ENCODE results near the gene C10orf95. TPM values are rescaled to one million over a fixed set of nuclear protein-coding genes. Genes with fewer than 3 reads are reported as not detected.

Gene C10orf95
- total and polyA plus RNA-seq, 2 of the 13 experiments (the other 11 are each of a cell fraction or from before 2014, with no cell fraction given) = 0.05 to 0.07 TPM

DNA sequence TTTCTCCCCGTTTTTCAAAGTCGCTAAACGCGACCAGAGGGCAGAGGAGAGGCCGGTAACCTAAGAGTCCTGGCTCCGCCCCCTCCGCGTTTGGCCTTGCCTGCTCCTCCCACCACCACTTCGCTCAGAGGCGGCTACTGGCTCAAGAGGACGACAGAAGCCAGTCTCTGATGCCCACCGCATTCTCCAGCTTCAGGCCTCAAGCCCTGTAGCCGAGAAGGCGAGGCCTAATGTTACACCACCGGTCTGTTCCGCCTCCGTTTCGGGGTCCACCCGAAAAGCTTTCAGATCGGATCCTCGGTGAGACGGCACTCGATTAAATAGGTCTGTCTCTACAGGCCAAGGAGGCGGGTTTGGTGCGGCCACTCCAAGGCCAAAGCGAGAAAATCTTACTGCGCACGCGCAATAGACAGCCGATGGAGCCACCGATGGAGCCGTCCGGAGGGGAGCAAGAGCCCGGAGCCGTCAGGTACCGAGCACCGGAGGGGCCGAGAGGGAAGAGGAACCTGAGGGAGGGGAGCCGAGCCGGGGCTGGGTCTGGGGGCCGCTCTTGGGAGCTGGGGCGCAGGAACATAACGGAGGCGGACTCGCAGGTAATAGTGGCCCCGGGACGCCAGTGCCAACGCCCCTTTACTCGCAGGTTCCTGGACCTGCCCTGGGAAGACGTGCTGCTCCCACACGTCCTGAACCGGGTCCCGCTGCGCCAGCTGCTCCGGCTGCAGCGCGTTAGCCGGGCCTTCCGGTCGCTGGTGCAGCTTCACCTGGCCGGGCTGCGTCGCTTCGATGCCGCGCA, 30.4 kb downstream of the C10orf95 start, which contains the start of gene FBXL15 (continued):
- TF ChIP-seq, protein P1, sequence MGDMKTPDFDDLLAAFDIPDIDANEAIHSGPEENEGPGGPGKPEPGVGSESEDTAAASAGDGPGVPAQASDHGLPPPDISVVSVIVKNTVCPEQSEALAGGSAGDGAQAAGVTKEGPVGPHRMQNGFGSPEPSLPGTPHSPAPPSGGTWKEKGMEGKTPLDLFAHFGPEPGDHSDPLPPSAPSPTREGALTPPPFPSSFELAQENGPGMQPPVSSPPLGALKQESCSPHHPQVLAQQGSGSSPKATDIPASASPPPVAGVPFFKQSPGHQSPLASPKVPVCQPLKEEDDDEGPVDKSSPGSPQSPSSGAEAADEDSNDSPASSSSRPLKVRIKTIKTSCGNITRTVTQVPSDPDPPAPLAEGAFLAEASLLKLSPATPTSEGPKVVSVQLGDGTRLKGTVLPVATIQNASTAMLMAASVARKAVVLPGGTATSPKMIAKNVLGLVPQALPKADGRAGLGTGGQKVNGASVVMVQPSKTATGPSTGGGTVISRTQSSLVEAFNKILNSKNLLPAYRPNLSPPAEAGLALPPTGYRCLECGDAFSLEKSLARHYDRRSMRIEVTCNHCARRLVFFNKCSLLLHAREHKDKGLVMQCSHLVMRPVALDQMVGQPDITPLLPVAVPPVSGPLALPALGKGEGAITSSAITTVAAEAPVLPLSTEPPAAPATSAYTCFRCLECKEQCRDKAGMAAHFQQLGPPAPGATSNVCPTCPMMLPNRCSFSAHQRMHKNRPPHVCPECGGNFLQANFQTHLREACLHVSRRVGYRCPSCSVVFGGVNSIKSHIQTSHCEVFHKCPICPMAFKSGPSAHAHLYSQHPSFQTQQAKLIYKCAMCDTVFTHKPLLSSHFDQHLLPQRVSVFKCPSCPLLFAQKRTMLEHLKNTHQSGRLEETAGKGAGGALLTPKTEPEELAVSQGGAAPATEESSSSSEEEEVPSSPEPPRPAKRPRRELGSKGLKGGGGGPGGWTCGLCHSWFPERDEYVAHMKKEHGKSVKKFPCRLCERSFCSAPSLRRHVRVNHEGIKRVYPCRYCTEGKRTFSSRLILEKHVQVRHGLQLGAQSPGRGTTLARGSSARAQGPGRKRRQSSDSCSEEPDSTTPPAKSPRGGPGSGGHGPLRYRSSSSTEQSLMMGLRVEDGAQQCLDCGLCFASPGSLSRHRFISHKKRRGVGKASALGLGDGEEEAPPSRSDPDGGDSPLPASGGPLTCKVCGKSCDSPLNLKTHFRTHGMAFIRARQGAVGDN (CRISPR knock-in tag; IDR thresholded peaks at IDR 0.05) = peak; percentile 72
- peak; percentile 79 for TF ChIP-seq ELF1 (CRISPR knock-in tag; IDR thresholded peaks at IDR 0.05)
- TF ChIP-seq ZNF782 (CRISPR knock-in tag; IDR thresholded peaks at IDR 0.05; ENCODE audit: borderline replicate concordance) = no peak
- TF ChIP-seq ZNF609 (CRISPR knock-in tag; IDR thresholded peaks at IDR 0.05; ENCODE audit: borderline replicate concordance) = no peak; the same call in none of the 2 replicates
- TF ChIP-seq HBP1 (CRISPR knock-in tag; IDR thresholded peaks at IDR 0.05; ENCODE audit: low read depth) = peak; percentile 42; the same call in 1 of the 2 replicates
- TF ChIP-seq ZFP37 (CRISPR knock-in tag; IDR thresholded peaks at IDR 0.05; ENCODE audit: borderline replicate concordance) = peak; percentile 69; the same call in 1 of the 2 replicates
- TF ChIP-seq, protein P2, sequence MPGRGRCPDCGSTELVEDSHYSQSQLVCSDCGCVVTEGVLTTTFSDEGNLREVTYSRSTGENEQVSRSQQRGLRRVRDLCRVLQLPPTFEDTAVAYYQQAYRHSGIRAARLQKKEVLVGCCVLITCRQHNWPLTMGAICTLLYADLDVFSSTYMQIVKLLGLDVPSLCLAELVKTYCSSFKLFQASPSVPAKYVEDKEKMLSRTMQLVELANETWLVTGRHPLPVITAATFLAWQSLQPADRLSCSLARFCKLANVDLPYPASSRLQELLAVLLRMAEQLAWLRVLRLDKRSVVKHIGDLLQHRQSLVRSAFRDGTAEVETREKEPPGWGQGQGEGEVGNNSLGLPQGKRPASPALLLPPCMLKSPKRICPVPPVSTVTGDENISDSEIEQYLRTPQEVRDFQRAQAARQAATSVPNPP (CRISPR knock-in tag; IDR thresholded peaks at IDR 0.05) = no peak
- peak; percentile 95; the same call in 1 of the 2 replicates for TF ChIP-seq KDM3A (CRISPR knock-in tag; IDR thresholded peaks at IDR 0.05; ENCODE audit: low read depth)
- TF ChIP-seq CEBPB (IDR thresholded peaks at IDR 0.05; ENCODE audit: borderline replicate concordance, low read depth, low read length) = no peak
- no peak for TF ChIP-seq ZNF441 (CRISPR knock-in tag; IDR thresholded peaks at IDR 0.05; ENCODE audit: borderline replicate concordance)
- peak; percentile 23; the same call in 1 of the 2 replicates for TF ChIP-seq ZNF546 (CRISPR knock-in tag; conservative IDR thresholded peaks at IDR 0.05)
- 0 out of 2 replicates have a peak, but pooled peaks have one; percentile 21 for TF ChIP-seq ZNF431 (CRISPR knock-in tag; IDR thresholded peaks at IDR 0.05; ENCODE audit: borderline replicate concordance, low read depth)
